ENCODE data around the gene VAV3. TPM values are rescaled to one million over a fixed set of nuclear protein-coding genes. Genes with fewer than 3 reads are reported as not detected.

Gene VAV3
- total RNA-seq, 1 experiment from 2014 or later = 38.2 TPM

DNA sequence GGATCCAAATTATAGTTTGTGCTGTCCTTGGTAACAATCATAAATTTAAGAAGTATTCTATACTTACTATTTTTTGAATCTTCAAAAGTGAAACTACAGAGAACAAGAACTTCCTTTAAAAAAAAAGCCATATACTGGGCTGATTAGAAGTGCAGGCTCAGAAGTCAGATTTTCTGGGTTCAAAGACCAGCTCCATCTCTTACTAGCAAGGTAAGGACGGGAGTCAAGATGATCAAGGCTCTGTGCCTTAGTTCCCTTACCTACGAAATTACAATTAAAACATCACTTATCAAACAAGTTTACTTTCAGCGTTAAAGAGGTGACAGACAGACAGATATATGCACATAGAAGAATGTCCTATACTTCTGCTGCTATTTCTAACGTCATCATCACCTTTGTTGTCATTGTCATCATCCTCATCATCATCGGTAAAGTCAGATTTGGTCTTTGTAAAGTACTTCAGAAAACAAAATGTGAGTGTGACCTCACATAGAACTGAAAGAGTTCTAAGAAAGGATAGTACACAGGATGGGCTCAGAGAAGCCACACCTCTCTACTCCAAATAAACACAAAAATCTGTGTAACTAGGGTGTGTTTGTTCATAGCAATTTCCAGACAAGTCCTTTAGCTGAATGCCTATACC, 178.7 kb downstream of the VAV3 start:
- H3K4me1 Mint-ChIP-seq (ENCODE audit: low read depth, unreplicated experiment) = no peaks in the 10 kb centered on the region
- H3K9me3 Mint-ChIP-seq (ENCODE audit: low read depth, unreplicated experiment) = no peaks in the 10 kb centered on the region
- H3K4me3 Mint-ChIP-seq (ENCODE audit: low read depth, unreplicated experiment) = no peak overlapping the region
- DNase-seq = no peak
- TF ChIP-seq, protein P1, sequence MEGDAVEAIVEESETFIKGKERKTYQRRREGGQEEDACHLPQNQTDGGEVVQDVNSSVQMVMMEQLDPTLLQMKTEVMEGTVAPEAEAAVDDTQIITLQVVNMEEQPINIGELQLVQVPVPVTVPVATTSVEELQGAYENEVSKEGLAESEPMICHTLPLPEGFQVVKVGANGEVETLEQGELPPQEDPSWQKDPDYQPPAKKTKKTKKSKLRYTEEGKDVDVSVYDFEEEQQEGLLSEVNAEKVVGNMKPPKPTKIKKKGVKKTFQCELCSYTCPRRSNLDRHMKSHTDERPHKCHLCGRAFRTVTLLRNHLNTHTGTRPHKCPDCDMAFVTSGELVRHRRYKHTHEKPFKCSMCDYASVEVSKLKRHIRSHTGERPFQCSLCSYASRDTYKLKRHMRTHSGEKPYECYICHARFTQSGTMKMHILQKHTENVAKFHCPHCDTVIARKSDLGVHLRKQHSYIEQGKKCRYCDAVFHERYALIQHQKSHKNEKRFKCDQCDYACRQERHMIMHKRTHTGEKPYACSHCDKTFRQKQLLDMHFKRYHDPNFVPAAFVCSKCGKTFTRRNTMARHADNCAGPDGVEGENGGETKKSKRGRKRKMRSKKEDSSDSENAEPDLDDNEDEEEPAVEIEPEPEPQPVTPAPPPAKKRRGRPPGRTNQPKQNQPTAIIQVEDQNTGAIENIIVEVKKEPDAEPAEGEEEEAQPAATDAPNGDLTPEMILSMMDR (IDR thresholded peaks at IDR 0.05; ENCODE audit: unreplicated experiment) = no peak
- no TSS peak for BruUV-seq (replicated peaks)
- H3K36me3 Mint-ChIP-seq (ENCODE audit: insufficient read depth, unreplicated experiment) = no peaks in the 10 kb centered on the region
- intact Hi-C loops (cut with micrococcal nuclease; ENCODE audit: unreplicated experiment) = no loop called here
- peaks cover 26% of the 10 kb centered on the region for H3K27me3 Mint-ChIP-seq (ENCODE audit: unreplicated experiment)
- no peak overlapping the region for H3K27ac Mint-ChIP-seq (ENCODE audit: unreplicated experiment)
- CTCF ChIA-PET = no interaction called here

DNA sequence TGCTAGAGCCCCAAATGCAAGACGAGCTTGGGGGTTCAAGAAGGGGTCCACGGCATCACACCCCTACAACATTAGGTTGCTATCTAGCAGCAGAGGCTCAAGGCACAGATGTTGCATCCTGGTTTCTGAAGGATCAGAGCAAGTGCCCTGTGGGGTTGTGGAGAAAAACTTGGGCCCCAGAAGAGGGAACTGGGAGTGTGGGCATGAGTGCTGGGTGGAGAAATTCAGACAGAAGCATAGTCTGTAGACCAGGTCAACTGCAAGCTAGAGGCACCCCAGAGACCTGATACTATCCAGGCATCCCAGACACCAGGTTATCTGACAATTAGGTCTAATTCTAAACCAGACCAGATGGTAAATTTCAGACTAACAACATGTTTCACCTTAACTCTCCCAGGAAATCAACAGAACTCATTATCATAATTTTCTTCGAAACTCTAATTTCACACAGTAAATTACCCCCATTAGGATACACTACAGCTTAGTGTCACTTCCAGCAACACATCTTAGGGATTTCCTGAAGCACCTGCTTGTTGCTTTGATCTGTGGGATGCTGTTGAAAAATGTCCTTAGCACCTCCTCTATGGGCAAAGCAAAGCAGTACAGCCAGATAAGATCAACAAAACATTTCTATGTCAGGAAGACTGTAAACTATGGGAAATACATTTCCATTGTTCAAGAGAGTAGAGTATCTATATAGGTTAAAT, 179.3 kb downstream of the VAV3 start:
- Mint-ChIP-seq H3K27ac (ENCODE audit: unreplicated experiment) (no peak overlapping the region), H3K36me3 (ENCODE audit: insufficient read depth, unreplicated experiment) (no peaks in the 10 kb centered on the region), H3K4me1 (ENCODE audit: low read depth, unreplicated experiment) (no peaks in the 10 kb centered on the region), H3K9me3 (ENCODE audit: low read depth, unreplicated experiment) (no peaks in the 10 kb centered on the region), H3K27me3 (ENCODE audit: unreplicated experiment) (peaks cover 26% of the 10 kb centered on the region), H3K4me3 (ENCODE audit: low read depth, unreplicated experiment) (no peak overlapping the region)
- BruUV-seq (replicated peaks) = no TSS peak
- no peak for DNase-seq
- TF ChIP-seq, protein P1 (IDR thresholded peaks at IDR 0.05; ENCODE audit: unreplicated experiment) = no peak
- intact Hi-C loops (cut with micrococcal nuclease; ENCODE audit: unreplicated experiment) = no loop called here
- CTCF ChIA-PET = no interaction called here

DNA sequence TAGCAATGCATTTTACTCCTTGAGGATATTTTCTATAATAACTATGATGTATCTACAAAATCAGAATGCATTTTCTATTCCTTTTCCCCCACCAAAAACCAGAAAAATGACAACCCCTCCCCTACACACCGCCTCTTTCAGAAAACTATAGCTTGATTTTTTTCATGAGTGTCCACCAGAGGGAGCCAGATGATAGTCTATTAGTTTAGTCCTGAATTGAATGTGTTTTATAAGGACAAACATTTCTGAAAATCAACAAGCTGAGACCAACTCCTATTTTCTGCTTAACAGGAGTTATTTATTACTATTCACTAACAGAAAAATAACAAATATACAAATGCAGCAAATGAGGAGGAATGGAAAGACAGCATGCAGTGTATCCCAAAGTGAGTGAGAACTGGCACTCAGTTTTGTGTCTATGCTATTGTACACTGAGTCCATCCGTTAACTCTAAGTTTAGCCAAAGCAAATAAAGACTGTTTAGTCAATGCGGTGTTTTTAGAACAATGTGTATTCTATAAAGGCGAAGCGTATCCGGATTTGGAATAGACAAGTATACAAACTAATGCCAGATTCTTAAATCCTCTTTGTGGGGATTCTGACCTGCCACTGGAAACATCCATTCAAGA, 182.6 kb downstream of the VAV3 start:
- BruUV-seq (replicated peaks) = no TSS peak
- Mint-ChIP-seq H3K9me3 (ENCODE audit: low read depth, unreplicated experiment) (no peaks in the 10 kb centered on the region), H3K4me1 (ENCODE audit: low read depth, unreplicated experiment) (peaks cover 1% of the 10 kb centered on the region), H3K4me3 (ENCODE audit: low read depth, unreplicated experiment) (no peak overlapping the region), H3K27ac (ENCODE audit: unreplicated experiment) (no peak overlapping the region), H3K27me3 (ENCODE audit: unreplicated experiment) (peaks cover 11% of the 10 kb centered on the region), H3K36me3 (ENCODE audit: insufficient read depth, unreplicated experiment) (no peaks in the 10 kb centered on the region)
- peak; percentile 38 for DNase-seq
- intact Hi-C loops (cut with micrococcal nuclease; ENCODE audit: unreplicated experiment) = loop anchor here (1.0 kb wide), 1 partner anchor 343 kb away; no protein-coding TSS in a partner anchor
- CTCF ChIA-PET = interaction anchor here (0.9 to 2.9 kb wide), 6 partner anchors 8 to 344 kb away, joined by 3 to 28 read pairs (median 8); no protein-coding TSS in a partner anchor
- TF ChIP-seq, protein P1 (IDR thresholded peaks at IDR 0.05; ENCODE audit: unreplicated experiment) = peak; percentile 33

DNA sequence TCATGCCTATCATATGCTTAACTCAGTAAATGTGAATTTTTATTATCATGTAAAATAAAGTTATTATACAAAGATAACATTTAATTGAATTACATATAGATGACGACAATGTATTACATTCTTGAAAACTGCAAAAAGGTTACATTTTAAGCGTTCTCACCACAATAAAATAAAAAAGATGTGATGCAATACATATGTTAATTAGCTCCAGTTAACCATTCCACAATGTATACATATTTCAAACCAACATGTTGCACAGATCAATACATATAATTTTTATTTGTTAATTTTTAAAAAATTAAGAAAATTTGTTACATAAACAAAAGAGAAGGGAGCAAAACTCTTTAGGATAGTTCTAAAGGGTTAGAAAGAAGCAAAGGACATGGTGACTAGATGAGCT, 183.7 kb downstream of the VAV3 start:
- H3K4me1 Mint-ChIP-seq (ENCODE audit: low read depth, unreplicated experiment) = peaks cover 12% of the 10 kb centered on the region
- H3K27me3 Mint-ChIP-seq (ENCODE audit: unreplicated experiment) = no peaks in the 10 kb centered on the region
- intact Hi-C loops (cut with micrococcal nuclease; ENCODE audit: unreplicated experiment) = no loop called here
- no TSS peak for BruUV-seq (replicated peaks)
- no peak overlapping the region for H3K27ac Mint-ChIP-seq (ENCODE audit: unreplicated experiment)
- CTCF ChIA-PET = interaction anchor here (0.7 to 2.9 kb wide), 3 partner anchors 9 to 345 kb away, joined by 3 to 28 read pairs (median 4); no protein-coding TSS in a partner anchor
- no peak for DNase-seq
- no peak overlapping the region for H3K4me3 Mint-ChIP-seq (ENCODE audit: low read depth, unreplicated experiment)
- H3K9me3 Mint-ChIP-seq (ENCODE audit: low read depth, unreplicated experiment) = no peaks in the 10 kb centered on the region
- no peaks in the 10 kb centered on the region for H3K36me3 Mint-ChIP-seq (ENCODE audit: insufficient read depth, unreplicated experiment)
- TF ChIP-seq, protein P1 (IDR thresholded peaks at IDR 0.05; ENCODE audit: unreplicated experiment) = no peak

Measured in Calu3 (cell line).